HG03457 (cell line): ENCODE results near the gene ZRANB2.

Experiments used
- ATAC-seq: cut with Tn5 transposase; IDR thresholded peaks from one replicate; pipeline ENCODE4 v1.9.1; 2021; ENCODE audit warnings: moderate number of reproducible peaks; ENCODE audit not compliant: unreplicated experiment

Gene ZRANB2

GRCh38 chr1:71071720-71072119, 9.1 kb downstream of the ZRANB2 start:
- ATAC-seq = no peak

DNA sequence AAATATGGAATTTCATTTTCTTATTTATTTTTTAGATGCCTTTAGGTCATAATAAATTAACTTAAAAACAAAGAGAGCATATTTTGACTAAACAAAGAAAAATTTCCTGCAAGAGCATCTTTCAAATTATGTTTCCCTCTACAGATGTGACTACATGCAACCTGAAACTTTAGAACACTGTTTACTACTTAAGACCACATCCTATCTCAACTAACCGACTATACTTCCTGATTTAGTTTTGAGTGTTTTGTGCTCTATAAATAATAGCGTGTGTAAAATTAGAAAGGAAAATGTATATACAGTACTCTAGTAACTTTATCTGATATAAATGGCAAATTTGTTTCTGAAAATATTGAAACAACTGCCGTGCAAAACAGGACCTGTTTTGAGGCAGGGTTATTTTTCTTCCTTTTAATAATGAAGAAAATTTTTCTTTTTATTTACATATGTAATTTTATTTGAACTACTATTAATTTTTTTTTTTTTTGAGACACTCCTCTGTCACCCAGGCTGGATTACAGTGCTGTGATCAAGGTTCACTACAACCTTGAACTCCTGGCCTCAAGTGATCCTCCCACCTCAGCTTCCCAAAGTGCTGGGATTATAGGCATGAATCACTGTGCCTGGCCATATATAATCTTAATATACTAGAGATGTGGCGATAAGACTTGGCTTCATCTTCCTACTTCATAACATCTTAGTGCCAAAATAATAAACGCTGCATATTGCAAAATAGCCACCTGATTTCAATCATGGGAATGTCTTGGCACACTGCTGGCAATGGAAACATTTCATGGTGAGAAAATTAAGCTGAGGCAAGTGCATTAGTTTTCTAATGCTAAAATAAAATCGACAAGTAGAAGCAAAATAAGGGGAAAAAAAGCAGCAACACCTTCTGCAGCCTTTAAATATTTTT, 12.3 kb downstream of the ZRANB2 start:
- peak; percentile 77 for ATAC-seq

DNA sequence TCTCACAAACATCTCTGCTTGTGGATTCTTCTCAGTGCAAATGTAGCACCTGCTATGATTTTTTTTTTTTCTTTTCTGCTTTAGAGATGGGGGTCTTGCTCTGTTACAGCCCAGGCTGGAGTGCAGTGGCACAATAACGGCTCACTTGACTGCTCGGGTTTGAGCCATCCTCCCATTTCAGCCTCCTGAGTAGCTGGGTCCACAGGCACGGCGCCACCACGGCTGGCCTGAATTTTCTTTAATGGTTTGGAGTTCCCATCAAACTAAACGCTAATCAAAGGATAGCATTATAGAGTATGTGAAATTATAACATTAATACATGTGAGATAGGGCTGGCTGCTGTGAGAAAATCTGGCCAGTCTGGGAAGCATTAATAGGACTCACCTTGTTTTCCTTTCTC, 26.0 kb downstream of the ZRANB2 start:
- ATAC-seq = no peak

- no peak for ATAC-seq
These were observed 26.5 kb downstream of the ZRANB2 start for GRCh38 chr1:71054281-71054731.

DNA sequence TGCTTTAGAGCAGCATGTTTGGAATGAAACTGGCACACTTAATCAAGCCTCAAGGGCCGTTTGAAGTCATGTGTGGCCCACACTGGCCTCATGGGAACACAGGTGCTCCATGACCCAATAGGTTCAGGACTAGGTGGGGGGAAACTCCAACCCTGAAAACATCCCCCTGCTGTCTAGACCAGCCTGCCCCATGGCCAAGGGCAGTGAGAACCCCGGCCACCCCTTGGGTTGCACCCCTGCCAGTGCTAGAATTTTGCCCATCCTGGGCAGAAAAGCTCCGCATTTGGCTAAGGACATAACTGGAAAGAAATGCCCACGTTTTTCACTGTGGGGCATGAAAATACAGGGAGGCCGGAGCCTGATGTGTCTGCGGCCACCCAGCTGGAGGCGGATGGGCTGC, 27.1 kb downstream of the ZRANB2 start:
- ATAC-seq = no peak

DNA sequence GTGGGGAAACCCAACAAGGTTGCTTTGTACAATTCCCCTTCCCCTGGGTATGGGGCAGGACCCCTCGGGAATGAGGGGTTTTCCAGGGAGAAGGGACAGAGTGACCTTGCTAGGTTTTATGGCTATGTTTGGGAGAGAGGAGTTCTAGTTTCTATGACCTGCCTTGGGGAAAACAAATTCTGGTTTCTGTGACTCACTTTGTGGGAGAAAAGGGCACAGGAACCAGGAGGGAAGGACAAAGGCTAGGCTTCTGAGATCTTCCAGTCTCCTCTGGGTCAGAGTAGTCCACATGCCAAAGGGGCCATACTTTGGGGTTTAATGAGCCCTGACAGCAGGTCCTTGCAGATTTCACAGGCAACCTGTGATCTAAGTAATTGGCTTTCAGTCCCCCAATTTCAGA, 27.7 kb downstream of the ZRANB2 start:
- no peak for ATAC-seq

DNA sequence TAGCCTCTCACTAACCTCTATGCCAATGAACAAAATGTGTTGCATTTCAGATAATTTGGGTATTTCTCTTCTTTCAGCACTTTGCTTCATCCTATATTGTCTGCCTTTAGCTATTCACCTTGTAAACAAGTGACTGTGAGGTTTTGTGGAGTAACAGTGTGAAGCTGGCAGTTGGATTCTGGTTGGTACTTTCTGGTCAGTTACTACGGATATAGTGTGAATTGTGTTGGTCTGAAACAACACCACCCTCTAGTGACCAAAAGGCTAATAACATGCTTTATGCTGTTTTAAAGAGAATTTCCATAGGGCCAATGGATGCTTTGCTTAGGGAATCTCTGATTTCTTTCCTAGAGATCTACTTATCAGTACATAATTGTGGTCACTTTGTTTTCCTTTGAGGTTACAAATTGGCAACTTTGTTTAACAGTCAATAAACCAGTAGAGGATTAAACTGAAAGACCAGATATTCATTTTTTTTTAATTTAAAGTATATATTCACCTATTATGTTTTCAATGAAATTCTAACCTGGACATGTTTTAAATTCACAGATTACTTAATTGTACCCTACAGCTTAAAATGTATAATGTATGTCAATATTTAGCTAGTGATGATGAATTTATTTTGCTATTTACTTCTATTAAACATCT, 30.8 kb downstream of the ZRANB2 start:
- peak; percentile 54 for ATAC-seq

DNA sequence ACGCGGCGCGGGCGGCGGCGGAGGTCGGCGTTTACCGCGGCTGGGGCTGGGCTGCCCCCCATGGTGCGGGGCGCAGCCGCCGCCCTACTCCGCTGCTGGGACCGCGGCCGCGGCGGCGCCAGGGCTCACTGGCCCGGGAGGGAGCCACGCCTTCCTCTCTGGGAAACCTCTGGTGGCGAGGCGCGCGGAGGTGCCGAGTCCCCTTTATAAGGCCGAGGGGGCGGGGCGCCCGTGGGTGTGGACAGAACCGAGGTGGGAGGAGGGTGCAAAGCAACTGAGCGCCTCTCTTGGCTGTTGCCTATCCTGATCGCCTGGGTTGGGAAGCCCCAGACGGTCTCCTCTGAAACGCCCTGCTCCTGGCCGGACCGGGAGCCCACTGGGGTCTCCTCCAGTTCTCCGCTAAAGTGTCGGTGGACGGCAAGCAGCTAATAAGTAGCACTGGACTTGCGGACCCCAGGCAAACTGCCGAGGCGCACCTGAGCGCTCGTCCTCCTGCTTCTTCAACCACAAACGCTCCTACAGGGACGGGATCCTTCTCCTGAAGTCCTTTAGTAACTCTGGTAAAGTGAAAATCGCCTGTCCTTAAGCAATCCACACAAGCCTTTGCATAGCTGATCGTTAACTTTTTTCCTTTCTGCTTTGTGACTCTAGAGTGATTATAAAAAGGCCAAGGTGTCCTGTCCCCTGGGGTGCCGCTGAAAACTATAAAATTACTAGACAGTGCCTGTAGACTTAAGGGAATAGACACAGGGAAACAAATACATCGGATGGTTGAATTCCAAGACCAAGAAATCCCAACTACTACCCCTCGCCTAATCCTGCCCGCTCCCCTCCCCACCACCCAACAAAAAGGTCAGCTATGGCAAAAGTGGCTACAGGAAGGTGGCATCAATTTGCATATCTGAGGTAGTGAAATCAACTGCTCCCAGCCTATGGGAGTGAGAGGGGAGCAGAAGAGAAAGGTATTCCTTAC, 32.9 kb downstream of the ZRANB2 start, which contains the start of gene PTGER3:
PTGER3 (minus strand) TSS at position 182 of the 973 bp plus-strand sequence. CDS start 239 bp downstream, outside the sequence.
- no peak for ATAC-seq

GRCh38 chr1:71046891-71047634, 33.8 kb downstream of the ZRANB2 start:
- no peak for ATAC-seq

GRCh38 chr1:71045463-71046028, 35.3 kb downstream of the ZRANB2 start:
- no peak for ATAC-seq

GRCh38 chr1:71044833-71045232, 36.0 kb downstream of the ZRANB2 start:
- ATAC-seq = no peak

GRCh38 chr1:71043065-71043464, 37.8 kb downstream of the ZRANB2 start:
- ATAC-seq = no peak

DNA sequence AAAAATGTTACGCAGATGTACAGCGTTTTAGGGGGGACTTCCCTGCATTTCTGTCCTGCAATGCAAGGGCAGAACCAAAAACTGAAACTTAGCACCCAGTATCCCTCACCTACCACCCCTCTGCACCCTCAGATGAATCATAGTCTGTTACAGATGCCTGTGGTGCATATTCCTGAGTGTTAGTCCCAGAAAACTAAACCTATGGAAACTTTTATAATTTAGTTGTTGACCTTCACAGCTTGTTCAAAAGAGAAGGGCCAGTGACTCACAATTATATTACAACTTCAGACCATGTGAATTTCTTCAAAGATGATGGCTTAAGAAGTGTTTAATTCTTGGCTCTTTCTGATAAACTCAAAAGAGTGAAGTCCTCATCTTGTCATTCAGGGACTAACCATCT, 39.0 kb downstream of the ZRANB2 start:
- ATAC-seq = no peak

DNA sequence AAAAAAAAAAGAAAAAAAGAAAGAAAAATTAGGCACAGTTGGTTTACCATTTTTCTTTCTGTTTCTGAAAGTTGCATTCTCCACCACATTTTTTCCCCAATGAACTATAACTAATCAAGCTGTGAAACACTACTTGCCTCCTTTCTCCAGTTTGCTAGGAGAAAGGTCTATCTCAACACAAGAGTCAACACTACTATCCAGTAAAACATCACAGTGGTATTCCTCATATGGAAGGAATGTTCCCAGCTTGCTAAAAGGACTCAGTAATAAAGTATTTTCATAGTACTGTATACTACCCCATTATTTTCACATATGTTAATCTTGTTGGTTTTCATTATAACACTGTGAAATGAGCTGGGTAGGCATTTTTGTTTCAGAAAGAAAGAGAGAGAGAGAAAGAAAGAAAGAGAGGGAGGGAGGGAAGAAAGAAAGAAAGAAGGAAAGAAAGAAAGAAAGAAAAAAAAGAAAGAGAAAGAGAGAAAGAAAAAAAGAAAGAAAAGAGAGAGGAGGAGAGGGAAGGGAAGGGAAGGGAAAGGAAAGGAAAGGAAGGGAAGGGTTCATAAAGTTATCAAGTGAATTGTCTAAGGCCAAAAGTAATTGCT, 41.1 kb downstream of the ZRANB2 start:
- no peak for ATAC-seq

DNA sequence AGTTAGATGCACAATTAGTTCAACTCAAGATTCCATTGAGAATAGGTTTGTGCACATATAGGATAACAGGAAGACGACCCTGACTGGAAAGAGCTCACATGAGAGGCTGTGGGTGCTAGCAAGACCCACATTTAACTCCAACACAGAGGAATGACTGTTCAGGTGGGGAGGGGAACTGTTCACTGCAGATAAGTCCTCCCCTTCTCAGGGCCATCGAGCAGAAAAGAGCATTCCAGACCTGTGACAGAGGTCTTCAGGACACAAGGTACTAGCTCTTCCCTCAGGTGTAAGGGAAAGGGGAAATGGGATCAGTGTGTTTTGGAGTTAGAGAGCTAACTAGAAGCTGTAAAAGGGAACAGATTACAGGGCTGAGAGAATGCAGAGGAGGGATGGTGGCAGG, 41.9 kb downstream of the ZRANB2 start:
- ATAC-seq = no peak

DNA sequence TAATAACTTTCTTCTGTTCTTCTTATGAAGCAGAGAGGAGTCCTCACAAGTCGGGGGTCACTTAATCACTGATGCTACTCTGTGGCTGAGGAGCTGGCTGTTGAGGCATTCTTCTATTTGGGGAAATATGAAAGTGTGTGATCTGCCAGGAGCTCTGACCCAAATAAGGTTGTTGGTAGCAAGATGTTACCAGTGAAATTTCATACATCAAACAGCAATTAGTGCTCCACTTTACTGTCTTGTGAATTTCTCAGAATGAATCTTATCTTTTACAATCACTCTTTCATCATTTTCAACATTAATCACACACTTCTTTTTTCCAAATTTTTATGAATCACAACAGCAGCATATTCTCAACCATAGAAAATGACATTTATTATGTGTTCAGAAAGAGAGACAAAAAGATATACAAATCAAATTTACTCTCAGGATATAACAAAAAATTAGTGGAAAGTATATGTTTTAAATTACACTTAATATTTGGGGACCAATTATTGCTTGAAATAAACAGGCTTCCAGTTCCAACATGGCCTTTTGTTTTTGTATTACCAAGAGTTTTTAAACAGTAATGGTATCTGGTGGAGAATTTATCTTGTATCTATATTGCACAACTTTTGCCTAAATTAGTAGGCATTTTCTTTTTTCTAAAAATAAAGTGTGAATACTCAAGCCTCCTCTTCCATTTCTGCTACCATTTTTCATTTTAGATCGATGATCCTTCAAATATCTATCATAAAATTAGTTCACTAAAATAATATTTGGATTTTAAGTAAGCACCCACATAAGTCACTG, 42.8 kb downstream of the ZRANB2 start:
- no peak for ATAC-seq

GRCh38 chr1:71037066-71037465, 43.8 kb downstream of the ZRANB2 start:
- no peak for ATAC-seq

DNA sequence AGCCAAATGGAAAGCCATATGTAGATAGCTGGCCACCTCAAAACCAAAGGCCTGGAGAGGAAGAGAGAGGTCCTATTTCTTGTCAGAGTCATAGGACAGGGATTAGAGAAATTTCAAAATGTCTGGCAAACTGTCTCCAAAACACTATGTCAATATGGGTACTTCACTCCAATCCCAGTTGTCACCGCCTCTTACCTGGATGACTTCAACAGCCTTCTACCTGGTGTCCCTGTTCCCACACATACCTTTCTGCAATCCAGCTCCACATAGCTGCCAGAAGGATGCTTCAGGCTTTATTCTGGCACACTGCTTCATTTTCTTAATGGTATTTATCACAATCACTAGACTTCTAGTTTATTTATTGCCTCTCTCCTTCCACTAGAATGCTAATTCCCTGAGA, 47.7 kb downstream of the ZRANB2 start:
- ATAC-seq = no peak

- ATAC-seq = no peak
These were observed 49.4 kb downstream of the ZRANB2 start for GRCh38 chr1:71031426-71031825.
